GM18519 (cell line): ENCODE measurements around the gene DSP.

Source experiments
- ATAC-seq: cut with Tn5 transposase; IDR thresholded peaks from one replicate; pipeline ENCODE4 v1.9.1; 2021; ENCODE audit warnings: mild to moderate bottlenecking, moderate library complexity; ENCODE audit not compliant: unreplicated experiment, low FRiP score

The DSP gene

DNA sequence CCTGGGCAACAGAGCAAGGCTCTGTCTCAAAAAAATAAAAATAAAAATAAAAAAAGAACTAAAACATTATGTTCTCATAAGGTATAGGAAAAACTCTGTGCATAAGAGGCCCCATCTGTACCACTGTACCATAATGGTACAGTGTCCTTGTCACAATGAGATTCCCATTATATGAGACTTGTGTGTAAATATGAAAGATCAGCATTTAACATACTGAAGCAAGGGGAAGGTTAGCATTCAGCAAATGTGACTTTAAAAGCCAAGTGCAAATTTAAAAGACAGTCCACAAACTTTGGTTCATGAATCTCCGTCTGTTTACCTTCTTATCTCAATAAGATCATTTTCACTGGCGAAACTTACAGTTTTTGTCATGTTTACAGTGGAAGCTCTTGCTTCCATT, 16.2 kb downstream of the DSP start:
- ATAC-seq, result no peak

DNA sequence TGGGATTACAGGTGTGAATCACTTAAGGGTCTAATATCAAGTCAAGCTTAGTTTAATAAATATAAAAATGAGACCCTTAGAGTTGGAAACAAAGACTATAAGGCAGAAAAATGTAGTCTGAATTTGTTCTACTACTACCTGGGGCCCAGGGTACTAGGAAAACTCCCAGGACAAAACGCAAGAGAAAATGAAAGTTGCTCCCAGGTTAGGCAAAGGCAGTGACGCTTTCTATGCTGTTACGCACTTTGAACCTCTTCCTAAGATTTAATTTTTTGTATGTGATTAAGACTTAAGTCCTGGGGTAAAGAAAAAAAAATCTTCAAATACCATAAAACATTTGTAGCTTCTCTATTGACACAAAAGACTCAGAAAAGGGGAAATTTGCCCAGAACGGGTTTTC, 17.3 kb downstream of the DSP start:
- no peak for ATAC-seq

DNA sequence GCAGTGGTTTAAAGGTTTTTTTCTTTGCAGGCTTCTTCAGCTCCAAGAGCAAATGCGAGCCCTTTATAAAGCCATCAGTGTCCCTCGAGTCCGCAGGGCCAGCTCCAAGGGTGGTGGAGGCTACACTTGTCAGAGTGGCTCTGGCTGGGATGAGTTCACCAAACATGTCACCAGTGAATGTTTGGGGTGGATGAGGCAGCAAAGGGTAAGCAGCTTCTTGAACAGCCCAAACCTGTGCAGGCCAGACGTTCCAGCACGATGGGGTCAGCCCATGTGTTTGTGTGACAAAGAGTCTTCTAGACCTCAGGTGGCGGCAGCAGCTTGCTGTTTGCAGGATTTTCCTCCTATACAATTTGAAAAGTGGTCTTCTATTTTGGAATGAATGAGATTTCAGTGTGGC, 17.7 kb downstream of the DSP start:
- ATAC-seq, result no peak

DNA sequence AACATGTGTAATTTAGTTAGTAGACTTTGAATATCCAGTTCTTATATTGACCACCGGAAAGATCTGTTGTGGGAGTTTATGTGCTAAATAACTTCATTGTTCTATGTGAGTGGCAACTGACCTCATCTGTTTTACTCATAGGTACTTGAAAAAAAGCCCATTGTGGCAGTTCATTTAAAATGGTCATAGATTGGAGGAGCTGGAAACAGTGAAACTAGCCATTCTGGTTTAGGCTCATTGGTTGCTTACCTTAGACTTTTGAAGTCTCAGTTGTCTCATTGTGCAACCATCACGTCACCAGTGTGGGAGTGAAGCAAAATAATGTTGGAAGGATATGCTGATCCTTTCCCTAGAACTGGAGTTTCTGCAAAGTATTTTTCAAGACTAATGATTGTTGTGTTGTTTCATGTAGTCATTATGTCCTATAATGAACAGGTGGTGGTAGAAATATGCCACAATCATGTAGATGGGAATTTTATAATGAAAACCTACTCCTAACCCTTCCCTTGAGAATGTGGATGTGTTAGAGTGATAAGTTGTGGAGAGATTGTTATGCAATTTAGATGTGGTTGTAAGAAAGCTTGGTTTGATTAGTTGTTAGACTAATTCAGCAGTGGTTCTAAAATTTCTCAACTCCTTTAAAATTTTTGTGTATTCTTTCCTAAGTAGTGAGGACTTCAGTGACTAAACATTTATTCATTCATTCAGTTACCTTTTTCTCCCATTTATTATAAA, 18.3 kb downstream of the DSP start:
- ATAC-seq, result no peak

DNA sequence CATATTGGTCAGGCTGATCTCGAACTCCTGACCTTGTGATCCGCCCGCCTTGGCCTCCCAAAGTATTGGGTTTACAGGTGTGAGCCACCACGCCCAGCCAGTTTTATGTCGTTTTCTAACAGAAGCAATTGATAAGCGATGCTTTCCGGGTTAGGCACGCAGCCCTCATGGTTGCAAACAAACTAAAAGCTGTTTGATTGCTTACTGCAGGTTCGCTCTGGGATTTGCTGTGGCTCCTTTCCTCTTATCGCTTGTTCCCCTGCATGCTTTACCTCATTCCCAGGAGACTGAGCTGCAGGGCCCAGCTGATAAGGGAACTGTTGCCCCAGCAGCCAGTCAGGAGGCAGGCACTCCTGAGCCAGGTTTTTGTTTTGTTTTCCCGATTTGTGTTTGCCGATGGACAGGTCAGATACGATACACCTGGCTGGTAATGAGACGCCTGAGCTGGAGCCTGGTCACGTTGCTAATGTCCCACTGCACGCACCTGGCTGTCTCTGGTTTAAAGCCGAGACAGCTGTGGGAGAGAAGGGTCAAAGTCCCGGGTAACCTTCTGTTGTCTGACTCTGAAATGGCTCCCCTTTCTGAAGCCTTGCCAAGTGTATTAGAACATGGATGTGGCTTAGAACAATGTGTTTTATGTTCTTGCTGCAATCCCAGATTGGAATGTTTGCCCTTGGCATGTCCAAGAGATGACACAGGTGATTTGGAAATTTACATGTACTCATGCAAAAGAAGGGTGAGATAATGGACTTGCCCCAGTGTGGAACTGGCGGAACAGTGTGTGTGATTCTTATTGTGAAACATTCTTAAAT, 19.9 kb downstream of the DSP start:
- ATAC-seq, result no peak

DNA sequence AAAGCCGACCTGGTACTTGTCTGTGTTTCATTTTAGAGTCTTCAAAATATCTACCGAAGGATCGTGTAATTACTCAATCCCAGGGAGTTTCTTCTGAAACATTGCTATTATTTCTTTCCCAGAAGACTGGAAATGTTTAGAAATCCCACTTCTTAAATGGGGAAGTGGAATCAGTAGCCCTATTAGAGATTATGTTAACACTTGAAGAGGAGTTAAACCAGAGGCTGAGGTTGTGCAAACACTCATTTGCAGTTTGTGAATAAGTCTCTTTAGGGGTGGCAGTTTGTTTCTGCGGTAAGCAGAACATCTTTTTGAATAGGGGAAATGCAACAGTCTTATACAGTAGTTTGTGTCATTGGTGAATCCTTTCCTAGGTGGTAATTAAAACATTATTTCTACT, 21.3 kb downstream of the DSP start:
- ATAC-seq, result no peak

DNA sequence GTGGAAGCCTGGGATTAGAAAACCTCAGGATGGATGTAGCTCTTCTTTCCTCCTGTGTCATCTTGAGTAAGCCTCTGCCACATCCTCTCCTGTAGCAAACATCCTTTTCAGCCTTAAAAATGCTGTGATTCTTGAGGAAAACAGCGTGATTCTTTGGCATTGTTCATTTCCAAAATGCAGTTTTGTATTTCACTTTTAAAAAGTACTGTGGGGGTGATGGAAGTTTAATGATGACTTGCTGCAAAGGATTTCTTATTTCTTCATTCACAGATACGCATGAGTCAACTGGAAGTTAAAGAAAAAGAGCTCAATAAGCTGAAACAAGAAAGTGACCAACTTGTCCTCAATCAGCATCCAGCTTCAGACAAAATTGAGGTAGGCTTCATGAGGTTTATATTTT, 24.6 kb downstream of the DSP start:
- no peak for ATAC-seq

DNA sequence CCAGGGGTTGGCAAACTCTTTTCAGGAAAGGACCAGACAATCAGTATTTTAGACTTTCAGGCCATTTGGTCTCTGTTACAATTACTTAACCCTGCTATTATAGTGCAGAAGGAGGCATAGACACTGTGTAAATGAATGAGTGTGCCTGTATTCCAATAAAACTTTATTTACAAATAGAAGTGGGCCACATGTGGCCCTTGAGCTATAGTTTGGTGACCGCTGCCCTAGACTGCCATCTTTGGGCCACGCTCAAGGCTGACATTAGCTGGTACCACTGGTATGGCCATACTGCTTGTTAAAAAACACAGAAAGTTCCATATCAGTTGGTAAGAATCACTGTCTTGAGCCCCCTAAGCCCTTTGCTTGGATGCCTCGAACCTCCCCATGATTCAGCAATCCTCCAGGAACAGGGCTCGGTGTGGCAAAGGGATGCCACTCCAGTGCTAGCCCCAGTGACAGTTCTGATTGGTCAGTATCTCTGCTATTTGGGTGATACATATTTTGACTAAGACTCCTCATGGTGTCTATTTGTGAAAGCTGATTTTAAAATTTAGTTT, 25.2 kb downstream of the DSP start:
- ATAC-seq, result no peak

DNA sequence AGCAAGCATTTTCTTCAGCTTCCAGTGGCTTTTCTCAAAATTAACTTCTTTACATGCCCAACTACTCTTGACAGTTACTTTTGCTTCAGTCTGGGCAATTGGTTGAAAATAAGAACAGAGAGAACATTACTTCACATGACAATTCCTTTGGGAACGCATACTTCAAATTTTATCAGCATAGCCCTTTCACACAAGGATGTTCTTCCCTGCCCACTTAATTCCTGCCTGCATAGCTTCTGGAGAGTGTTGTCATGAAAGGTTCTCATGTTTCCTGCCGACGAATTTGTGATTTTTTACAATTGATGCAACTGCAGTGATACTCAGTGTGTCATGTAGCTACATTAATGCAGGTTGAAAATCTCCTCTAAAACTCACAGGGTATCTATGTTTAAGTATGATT, 26.6 kb downstream of the DSP start:
- no peak for ATAC-seq

DNA sequence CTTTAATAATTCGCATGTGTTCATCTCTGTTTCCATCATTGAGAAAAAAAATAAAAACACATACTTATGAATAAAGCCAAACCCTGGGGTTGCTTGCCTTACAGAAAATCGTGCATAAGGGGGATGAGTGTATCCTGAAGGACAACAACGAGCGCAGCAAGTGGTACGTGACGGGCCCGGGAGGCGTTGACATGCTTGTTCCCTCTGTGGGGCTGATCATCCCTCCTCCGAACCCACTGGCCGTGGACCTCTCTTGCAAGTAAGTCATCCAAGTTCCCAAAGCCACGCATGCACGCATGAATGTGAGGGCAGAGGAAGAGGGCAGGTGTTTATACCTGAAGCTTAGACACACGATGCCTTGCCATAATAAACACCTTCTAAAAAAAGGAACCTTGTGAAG, 27.6 kb downstream of the DSP start:
- ATAC-seq, result no peak

DNA sequence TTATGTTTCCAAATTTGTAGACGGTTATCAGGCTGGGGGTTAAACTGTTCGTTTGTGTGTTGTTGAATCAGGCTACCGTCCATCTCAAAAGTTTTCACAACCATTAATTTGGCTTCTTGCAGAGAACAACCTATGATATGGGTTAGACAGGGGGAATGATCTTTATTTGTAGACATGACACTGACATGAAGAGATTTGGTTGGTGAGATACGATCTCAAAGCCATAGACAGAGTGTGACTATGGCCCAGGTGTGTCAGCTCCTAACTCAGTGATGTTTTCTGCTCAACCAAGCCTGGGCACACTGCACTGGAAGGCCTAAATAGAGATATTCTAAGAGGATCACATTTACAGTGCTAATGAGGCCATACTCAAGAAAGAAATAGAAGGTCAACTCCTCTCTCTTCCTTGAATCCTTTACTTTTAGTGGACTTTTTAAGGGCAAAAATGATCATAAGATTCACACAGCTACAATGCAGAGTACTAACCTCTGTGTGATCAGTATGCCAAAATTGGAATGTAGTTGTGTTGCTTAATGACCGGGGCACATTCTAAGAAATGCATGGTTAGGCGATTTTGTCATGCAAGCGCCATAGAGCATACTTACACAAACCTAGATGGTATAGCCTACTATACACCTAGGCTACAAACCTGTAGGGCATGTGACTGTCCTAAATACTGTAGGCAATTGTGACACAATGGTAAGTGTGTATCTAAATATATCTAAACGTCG, 30.9 kb downstream of the DSP start:
- ATAC-seq, result no peak

DNA sequence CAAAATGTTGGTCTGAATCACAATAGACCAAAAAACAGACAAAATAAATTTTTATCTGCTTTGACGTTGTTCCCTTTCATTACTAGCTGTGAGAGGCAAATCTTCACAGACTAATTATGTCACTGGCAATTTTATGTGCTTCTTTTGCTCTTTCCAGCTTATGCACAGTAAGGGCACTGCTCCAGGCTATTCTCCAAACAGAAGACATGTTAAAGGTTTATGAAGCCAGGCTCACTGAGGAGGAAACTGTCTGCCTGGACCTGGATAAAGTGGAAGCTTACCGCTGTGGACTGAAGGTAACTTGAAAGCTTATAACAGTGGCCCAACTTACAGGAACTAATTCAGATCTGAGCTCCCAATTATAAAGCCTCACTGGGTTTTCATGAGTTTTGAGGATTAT, 33.0 kb downstream of the DSP start:
- no peak for ATAC-seq

DNA sequence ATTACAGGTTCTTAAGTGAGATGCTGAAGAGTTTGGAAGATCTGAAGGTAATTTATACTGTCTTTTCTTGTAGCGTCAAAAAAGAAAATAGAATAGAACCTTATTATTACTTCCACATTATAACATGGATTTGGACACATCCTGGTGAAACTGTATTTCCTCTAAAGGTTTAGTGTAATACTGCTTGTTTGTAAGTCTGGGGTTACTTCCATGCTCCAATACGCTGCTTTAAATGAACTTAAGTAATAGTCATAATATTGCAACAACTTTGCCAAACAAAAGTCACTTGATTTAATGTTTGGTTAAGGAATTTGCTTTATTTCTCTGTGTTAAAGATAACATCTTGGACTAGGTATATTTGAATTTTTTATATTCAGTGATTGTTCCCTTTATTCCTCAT, 37.0 kb downstream of the DSP start:
- ATAC-seq, result no peak

DNA sequence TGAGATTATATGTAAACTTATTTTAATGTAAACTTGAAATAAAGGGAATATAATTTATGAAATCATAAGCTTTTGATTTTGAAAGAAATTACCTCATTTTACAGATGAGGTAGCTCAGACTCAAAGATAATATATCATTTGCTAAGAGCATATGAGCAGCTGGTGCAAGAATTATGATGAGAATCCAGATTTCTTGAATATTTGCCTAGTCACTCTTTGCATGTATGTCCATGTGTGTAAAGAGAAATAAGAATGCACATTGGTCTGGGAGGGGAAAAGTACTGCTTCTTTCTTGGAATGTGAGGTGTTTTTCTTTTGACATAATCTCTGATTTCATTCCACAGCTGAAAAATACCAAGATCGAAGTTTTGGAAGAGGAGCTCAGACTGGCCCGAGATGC, 37.5 kb downstream of the DSP start:
- ATAC-seq, result no peak

DNA sequence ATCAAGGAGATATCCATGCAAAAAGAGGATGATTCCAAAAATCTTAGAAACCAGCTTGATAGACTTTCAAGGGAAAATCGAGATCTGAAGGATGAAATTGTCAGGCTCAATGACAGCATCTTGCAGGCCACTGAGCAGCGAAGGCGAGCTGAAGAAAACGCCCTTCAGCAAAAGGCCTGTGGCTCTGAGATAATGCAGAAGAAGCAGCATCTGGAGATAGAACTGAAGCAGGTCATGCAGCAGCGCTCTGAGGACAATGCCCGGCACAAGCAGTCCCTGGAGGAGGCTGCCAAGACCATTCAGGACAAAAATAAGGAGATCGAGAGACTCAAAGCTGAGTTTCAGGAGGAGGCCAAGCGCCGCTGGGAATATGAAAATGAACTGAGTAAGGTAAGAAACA, 38.4 kb downstream of the DSP start:
- ATAC-seq, result no peak

DNA sequence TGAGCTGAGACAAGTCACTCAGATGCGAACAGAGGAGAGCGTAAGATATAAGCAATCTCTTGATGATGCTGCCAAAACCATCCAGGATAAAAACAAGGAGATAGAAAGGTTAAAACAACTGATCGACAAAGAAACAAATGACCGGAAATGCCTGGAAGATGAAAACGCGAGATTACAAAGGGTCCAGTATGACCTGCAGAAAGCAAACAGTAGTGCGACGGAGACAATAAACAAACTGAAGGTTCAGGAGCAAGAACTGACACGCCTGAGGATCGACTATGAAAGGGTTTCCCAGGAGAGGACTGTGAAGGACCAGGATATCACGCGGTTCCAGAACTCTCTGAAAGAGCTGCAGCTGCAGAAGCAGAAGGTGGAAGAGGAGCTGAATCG, 39.1 kb downstream of the DSP start:
- ATAC-seq, result no peak

DNA sequence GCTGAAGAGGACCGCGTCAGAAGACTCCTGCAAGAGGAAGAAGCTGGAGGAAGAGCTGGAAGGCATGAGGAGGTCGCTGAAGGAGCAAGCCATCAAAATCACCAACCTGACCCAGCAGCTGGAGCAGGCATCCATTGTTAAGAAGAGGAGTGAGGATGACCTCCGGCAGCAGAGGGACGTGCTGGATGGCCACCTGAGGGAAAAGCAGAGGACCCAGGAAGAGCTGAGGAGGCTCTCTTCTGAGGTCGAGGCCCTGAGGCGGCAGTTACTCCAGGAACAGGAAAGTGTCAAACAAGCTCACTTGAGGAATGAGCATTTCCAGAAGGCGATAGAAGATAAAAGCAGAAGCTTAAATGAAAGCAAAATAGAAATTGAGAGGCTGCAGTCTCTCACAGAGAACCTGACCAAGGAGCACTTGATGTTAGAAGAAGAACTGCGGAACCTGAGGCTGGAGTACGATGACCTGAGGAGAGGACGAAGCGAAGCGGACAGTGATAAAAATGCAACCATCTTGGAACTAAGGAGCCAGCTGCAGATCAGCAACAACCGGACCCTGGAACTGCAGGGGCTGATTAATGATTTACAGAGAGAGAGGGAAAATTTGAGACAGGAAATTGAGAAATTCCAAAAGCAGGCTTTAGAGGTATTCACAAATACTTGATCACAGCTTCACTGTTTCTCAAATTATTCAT, 39.6 kb downstream of the DSP start:
- no peak for ATAC-seq

DNA sequence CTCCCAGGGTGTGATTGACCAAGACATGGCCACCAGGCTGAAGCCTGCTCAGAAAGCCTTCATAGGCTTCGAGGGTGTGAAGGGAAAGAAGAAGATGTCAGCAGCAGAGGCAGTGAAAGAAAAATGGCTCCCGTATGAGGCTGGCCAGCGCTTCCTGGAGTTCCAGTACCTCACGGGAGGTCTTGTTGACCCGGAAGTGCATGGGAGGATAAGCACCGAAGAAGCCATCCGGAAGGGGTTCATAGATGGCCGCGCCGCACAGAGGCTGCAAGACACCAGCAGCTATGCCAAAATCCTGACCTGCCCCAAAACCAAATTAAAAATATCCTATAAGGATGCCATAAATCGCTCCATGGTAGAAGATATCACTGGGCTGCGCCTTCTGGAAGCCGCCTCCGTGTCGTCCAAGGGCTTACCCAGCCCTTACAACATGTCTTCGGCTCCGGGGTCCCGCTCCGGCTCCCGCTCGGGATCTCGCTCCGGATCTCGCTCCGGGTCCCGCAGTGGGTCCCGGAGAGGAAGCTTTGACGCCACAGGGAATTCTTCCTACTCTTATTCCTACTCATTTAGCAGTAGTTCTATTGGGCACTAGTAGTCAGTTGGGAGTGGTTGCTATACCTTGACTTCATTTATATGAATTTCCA, 43.9 kb downstream of the DSP start:
- ATAC-seq, result no peak

DNA sequence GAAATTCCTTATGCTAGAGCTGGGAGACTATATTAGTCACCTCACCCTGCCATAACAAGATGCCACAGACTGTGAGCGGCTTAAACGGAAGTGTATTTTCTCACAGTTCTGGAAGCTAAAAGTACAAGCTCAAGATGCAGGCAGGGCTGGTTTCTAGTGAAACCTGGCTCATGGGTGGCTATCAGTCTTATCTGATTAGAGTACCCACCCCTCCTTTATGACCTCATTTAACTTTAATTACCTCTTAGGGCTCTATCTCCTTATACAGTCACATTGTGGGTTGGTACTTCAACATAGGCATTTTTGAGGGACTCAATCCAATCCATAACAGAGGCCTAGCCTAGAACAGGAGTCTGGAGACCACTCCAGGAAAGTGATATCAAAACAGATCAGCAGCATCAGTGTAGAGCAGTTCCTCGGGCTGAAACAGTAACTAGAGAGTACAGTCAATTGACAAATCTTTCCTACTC, 46.2 kb downstream of the DSP start:
- ATAC-seq, result no peak

DNA sequence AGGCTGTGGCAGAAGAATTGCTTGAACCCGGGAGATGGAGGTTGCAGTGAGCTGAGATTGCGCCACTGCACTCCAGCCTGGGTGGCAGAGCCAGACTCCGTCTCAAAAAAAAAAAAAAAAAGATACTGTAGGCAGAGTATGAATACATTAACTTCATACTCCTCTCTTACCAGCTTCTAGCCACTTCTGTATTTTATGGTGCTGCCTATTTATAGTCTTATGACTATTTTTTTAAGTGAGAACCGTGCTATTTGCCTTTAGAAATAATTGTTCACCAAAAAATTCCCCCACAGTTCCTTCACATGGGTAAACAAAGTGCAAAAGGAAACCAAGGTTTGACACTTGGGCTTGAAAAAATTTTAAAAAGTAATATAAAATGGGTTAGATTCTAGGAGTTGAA, 47.0 kb downstream of the DSP start:
- no peak for ATAC-seq
